Kidney (tissue), 14 donors: ENCODE results near the gene ADTRP. TPM values are rescaled to one million over a fixed set of nuclear protein-coding genes. Genes with fewer than 3 reads are reported as not detected.

Experiments
- DNase-seq, 5 donors: peaks; one replicate each; pipeline ENCODE4 v3.0.0-alpha.2; 2013 to 2020
- FAIRE-seq: peaks from 2 replicates; lab custom pipeline; 2012; peaks lifted over from hg19 to GRCh38; lab: Jason Lieb, UNC
- H3K27ac ChIP-seq, 2 donors: one replicate each; pipeline ENCODE4 v1.7.0; 2013; ENCODE audit warnings: low read depth in 2 of 2, low read length in 2 of 2, inconsistent platforms in 1 of 2
- H3K27me3 ChIP-seq: one replicate; pipeline ENCODE4 v1.7.1; 2013; ENCODE audit warnings: low read length, inconsistent platforms; ENCODE audit not compliant: control insufficient read depth, insufficient read depth
- H3K36me3 ChIP-seq, 3 donors: one replicate each; pipeline versions ENCODE4 v1.7.0 to v1.7.1; 2013; ENCODE audit warnings: low read length in 3 of 3, control low read depth in 1 of 3, inconsistent platforms in 1 of 3; ENCODE audit not compliant: insufficient read depth in 3 of 3, control insufficient read depth in 2 of 3
- H3K4me1 ChIP-seq, 3 donors: one replicate each; pipeline versions ENCODE4 v1.7.0 to v1.7.1; 2013; ENCODE audit warnings: low read length in 3 of 3, inconsistent platforms in 1 of 3, low read depth in 1 of 3; ENCODE audit not compliant: control insufficient read depth in 2 of 3, insufficient read depth in 2 of 3
- H3K4me3 ChIP-seq, 3 donors: one replicate each; pipeline versions ENCODE4 v1.7.0 to v1.8.1; 2013; ENCODE audit warnings: low read length in 3 of 3, control low read depth in 1 of 3, inconsistent platforms in 1 of 3
- H3K9ac ChIP-seq, 3 donors: one replicate each; pipeline versions ENCODE4 v1.7.0 to v1.7.1; 2013; ENCODE audit warnings: low read length in 3 of 3, control low read depth in 1 of 3, inconsistent platforms in 1 of 3
- H3K9me3 ChIP-seq, 3 donors: one replicate each; pipeline versions ENCODE4 v1.7.0 to v1.7.1; 2013; ENCODE audit warnings: low read length in 3 of 3, control low read depth in 1 of 3, inconsistent platforms in 1 of 3; ENCODE audit not compliant: control insufficient read depth in 2 of 3, insufficient read depth in 1 of 3
- intact Hi-C: fragments of 100-400 bp; cut with DNase I; formaldehyde crosslinking; loops from one replicate; pipeline ENCODE4 v1.11.1; 2022
- polyA plus RNA-seq: library from polyadenylated mRNA; stranded (reverse); fragments of 350-450 nt; fragmentation: Illumina TruSeq; extraction: RNeasy Lipid Tissue Mini Kit (QIAGEN cat#74804); gene quantifications from one replicate; pipeline ENCODE4 v1.2.3, GENCODE V29; 2014; ENCODE audit warnings: low read depth, low replicate concordance; ENCODE audit not compliant: insufficient read depth
- total RNA-seq: library from RNA; stranded (reverse); fragmentation: NEBNext Ultra II Directional; extraction: Animal tissue kit (Norgen Biotek cat#: 25700); gene quantifications from one replicate; pipeline ENCODE4 v1.2.1, GENCODE V29; 2021
- TF ChIP-seq, protein P1 (sequence below): IDR thresholded peaks from 3 replicates; pipeline ENCODE4 v1.5.1; 2012; ENCODE audit warnings: mild to moderate bottlenecking, moderate library complexity, borderline replicate concordance; ENCODE audit not compliant: insufficient read depth; ENCODE audit errors: extremely low read depth
- donor health status: control.
- donor health status: control.
- donor health status: control.
- donor health status: control.
- donor health status: control.
- donor health status: DM: yes; HTN: yes; CAD: no.
- donor health status: Normal renal cell carcinoma (clear cell type).

ADTRP gene
- total and polyA plus RNA-seq, 2 donors from 2014 or later: 2.7 to 5.9 TPM

DNA sequence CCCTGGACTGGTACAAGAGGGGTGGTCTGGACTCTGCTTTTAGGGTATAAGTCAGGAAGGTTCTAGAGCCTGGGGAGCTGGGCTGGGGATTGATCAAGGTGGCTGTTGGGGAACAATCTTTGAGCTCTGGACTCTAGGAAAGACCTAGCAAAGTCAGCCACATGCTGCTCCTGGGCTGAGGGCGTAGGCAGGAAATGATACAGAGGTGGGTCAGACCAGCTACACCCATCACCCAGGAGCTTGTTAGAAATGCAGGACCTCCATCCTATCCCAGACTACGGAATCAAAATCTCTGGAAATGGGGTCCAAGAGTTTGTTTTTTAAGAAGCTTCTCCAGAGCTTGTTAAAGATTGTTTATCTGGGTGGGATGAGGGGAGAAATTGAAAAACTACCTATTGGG lies 9.4 kb downstream of the ADTRP start:
- Histone ChIP-seq H3K36me3 (no peaks in the 10 kb centered on the region), H3K4me3 (no peak overlapping the region), H3K9ac (no peak overlapping the region), H3K9me3 (no peaks in the 10 kb centered on the region), H3K27me3 (no peaks in the 10 kb centered on the region), H3K27ac (no peak overlapping the region), H3K4me1 (peaks cover 0 to 9% (median 0%) of the 10 kb centered on the region in 3 donors)
- intact Hi-C loops: no loop called here
- TF ChIP-seq, protein P1, sequence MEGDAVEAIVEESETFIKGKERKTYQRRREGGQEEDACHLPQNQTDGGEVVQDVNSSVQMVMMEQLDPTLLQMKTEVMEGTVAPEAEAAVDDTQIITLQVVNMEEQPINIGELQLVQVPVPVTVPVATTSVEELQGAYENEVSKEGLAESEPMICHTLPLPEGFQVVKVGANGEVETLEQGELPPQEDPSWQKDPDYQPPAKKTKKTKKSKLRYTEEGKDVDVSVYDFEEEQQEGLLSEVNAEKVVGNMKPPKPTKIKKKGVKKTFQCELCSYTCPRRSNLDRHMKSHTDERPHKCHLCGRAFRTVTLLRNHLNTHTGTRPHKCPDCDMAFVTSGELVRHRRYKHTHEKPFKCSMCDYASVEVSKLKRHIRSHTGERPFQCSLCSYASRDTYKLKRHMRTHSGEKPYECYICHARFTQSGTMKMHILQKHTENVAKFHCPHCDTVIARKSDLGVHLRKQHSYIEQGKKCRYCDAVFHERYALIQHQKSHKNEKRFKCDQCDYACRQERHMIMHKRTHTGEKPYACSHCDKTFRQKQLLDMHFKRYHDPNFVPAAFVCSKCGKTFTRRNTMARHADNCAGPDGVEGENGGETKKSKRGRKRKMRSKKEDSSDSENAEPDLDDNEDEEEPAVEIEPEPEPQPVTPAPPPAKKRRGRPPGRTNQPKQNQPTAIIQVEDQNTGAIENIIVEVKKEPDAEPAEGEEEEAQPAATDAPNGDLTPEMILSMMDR: no peak
- no peak for DNase-seq
- no peak for FAIRE-seq

GRCh38 chr6:11767978-11768756 lies 10.4 kb downstream of the ADTRP start:
- FAIRE-seq: no peak
- TF ChIP-seq, protein P1: no peak
- Histone ChIP-seq H3K4me1 (peaks cover 0 to 14% (median 5%) of the 10 kb centered on the region in 3 donors), H3K4me3 (no peak overlapping the region), H3K9me3 (no peaks in the 10 kb centered on the region), H3K9ac (no peak overlapping the region), H3K27me3 (no peaks in the 10 kb centered on the region), H3K36me3 (no peaks in the 10 kb centered on the region), H3K27ac (no peak overlapping the region)
- intact Hi-C loops: no loop called here
- no peak for DNase-seq

GRCh38 chr6:11767458-11767857 lies 11.1 kb downstream of the ADTRP start:
- DNase-seq (no peak), FAIRE-seq (no peak)
- no peak overlapping the region for H3K4me3 ChIP-seq
- H3K27ac ChIP-seq: no peak overlapping the region
- no peaks in the 10 kb centered on the region for H3K36me3 ChIP-seq
- H3K4me1 ChIP-seq: peaks cover 0 to 15% (median 6%) of the 10 kb centered on the region in 3 donors
- H3K27me3 ChIP-seq: no peaks in the 10 kb centered on the region
- TF ChIP-seq, protein P1: no peak
- H3K9me3 ChIP-seq: no peaks in the 10 kb centered on the region
- intact Hi-C loops: no loop called here
- H3K9ac ChIP-seq: no peak overlapping the region
